CD4-positive, alpha-beta T cell (primary cell): ENCODE results near the gene ARPP19. TPM values are rescaled to one million over a fixed set of nuclear protein-coding genes. Genes with fewer than 3 reads are reported as not detected.

Source experiments
- ATAC-seq: fragments of 200-7000 bp; cut with Tn5 transposase; one replicate; pipeline ENCODE4 v1.10.0; 2022; ENCODE audit warnings: mild to moderate bottlenecking; ENCODE audit not compliant: poor library complexity
- CTCF ChIA-PET: fragments of 350-600 bp; sonication (Branson Sonifier 250); formaldehyde crosslinking; loops from one replicate; lab custom pipeline; 2021; ENCODE audit warnings: antibody characterized with exemption, inconsistent platforms; lab: Charles Lee
- POLR2A ChIA-PET: fragments of 350-600 bp; sonication (Branson Sonifier 250); formaldehyde crosslinking; loops from one replicate; lab custom pipeline; 2021; ENCODE audit warnings: antibody characterized with exemption, inconsistent platforms; lab: Charles Lee
- DNase-seq, 14 experiments: peaks; one replicate each; pipeline ENCODE4 v3.0.0-alpha.2; 2013 to 2020; ENCODE audit warnings: mixed read lengths in 2 of 14
- H3K27ac ChIP-seq, 2 donors: one replicate each; pipeline versions ENCODE4 v1.5.1 to v1.7.0; 2013; ENCODE audit warnings: low read length in 2 of 2, low read depth in 1 of 2, mild to moderate bottlenecking in 1 of 2
- H3K27me3 ChIP-seq, 2 experiments: 1 replicate in 1 of 2; 2 replicates in 1 of 2; pipeline versions ENCODE4 v1.6.1 to v1.7.0; 2013; ENCODE audit warnings: low read length in 2 of 2, control low read depth in 1 of 2, mild to moderate bottlenecking in 1 of 2, moderate library complexity in 1 of 2; ENCODE audit not compliant: insufficient read depth in 2 of 2, control insufficient read depth in 1 of 2
- H3K36me3 ChIP-seq: one replicate; pipeline ENCODE4 v1.6.1; 2013; ENCODE audit warnings: low read length, control low read depth; ENCODE audit not compliant: insufficient read depth
- H3K4me1 ChIP-seq: one replicate; pipeline ENCODE4 v1.6.1; 2013; ENCODE audit warnings: low read length, control low read depth; ENCODE audit not compliant: insufficient read depth
- H3K4me3 ChIP-seq: one replicate; pipeline ENCODE4 v1.5.1; 2013; ENCODE audit warnings: mild to moderate bottlenecking, low read length, moderate library complexity
- H3K9me3 ChIP-seq, 2 experiments: 1 replicate in 1 of 2; 2 replicates in 1 of 2; pipeline versions ENCODE4 v1.6.1 to v1.7.0; 2013; ENCODE audit warnings: low read length in 2 of 2, mild to moderate bottlenecking in 2 of 2, control low read depth in 1 of 2, moderate library complexity in 1 of 2; ENCODE audit not compliant: control insufficient read depth in 1 of 2, insufficient read depth in 1 of 2
- H3K27ac Mint-ChIP-seq: one replicate; pipeline ENCODE4 v1.8.0; 2020; ENCODE audit warnings: mixed read lengths
- H3K27me3 Mint-ChIP-seq: one replicate; pipeline ENCODE4 v1.8.0; 2021; ENCODE audit warnings: mixed read lengths
- H3K36me3 Mint-ChIP-seq: one replicate; pipeline ENCODE4 v1.8.0; 2021; ENCODE audit warnings: low read depth, mixed read lengths
- H3K4me1 Mint-ChIP-seq: one replicate; pipeline ENCODE4 v1.8.0; 2021; ENCODE audit warnings: low read depth, mixed read lengths
- H3K4me3 Mint-ChIP-seq: one replicate; pipeline ENCODE4 v1.8.0; 2020; ENCODE audit warnings: mild to moderate bottlenecking, mixed read lengths
- H3K9me3 Mint-ChIP-seq: one replicate; pipeline ENCODE4 v1.8.0; 2020; ENCODE audit warnings: mixed read lengths
- intact Hi-C, 2 experiments: fragments of 100-400 bp; cut with DNase I in 1 of 2; cut with micrococcal nuclease in 1 of 2; formaldehyde crosslinking; loops; one replicate each; pipeline versions ENCODE4 v1.15.1 to v1.9.0; 2023 to 2025; cut with DNase I, micrococcal nuclease
- total RNA-seq, 174 experiments: library from RNA in 2 of 174; stranded (reverse) in 2 of 174; gene quantifications; one replicate each; pipeline ENCODE4 v1.2.3 and lab custom pipeline; 2021 to 2026
- TF ChIP-seq, protein P1 (sequence below): fragments of 200-600 bp; IDR thresholded peaks from one replicate; pipeline ENCODE4 v1.8.0; 2022; ENCODE audit warnings: antibody characterized with exemption, mild to moderate bottlenecking

ARPP19 gene
- total RNA-seq, 2 experiments from 2014 or later, result 134 to 146 TPM

GRCh38 chr15:52498706-52499105 lies 70.1 kb downstream of the ARPP19 start:
- Mint-ChIP-seq H3K27ac (no peak overlapping the region), H3K4me1 (peaks cover 37% of the 10 kb centered on the region), H3K9me3 (no peaks in the 10 kb centered on the region), H3K4me3 (no peak overlapping the region), H3K27me3 (no peaks in the 10 kb centered on the region), H3K36me3 (no peaks in the 10 kb centered on the region)
- DNase-seq (no peak), ATAC-seq (no peak)
- Histone ChIP-seq H3K9me3 (no peaks in the 10 kb centered on the region), H3K4me1 (peaks cover 7% of the 10 kb centered on the region), H3K27ac (no peak overlapping the region), H3K27me3 (no peaks in the 10 kb centered on the region), H3K36me3 (no peaks in the 10 kb centered on the region), H3K4me3 (no peak overlapping the region)
- TF ChIP-seq, protein P1, sequence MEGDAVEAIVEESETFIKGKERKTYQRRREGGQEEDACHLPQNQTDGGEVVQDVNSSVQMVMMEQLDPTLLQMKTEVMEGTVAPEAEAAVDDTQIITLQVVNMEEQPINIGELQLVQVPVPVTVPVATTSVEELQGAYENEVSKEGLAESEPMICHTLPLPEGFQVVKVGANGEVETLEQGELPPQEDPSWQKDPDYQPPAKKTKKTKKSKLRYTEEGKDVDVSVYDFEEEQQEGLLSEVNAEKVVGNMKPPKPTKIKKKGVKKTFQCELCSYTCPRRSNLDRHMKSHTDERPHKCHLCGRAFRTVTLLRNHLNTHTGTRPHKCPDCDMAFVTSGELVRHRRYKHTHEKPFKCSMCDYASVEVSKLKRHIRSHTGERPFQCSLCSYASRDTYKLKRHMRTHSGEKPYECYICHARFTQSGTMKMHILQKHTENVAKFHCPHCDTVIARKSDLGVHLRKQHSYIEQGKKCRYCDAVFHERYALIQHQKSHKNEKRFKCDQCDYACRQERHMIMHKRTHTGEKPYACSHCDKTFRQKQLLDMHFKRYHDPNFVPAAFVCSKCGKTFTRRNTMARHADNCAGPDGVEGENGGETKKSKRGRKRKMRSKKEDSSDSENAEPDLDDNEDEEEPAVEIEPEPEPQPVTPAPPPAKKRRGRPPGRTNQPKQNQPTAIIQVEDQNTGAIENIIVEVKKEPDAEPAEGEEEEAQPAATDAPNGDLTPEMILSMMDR, result no peak
- ChIA-PET CTCF (interaction anchor here (1.1 kb wide), 1 partner anchor 19 kb away, joined by 3 read pairs; no protein-coding TSS in a partner anchor), POLR2A (interaction anchor here (1.2 kb wide), 1 partner anchor 29 kb away, joined by 5 read pairs; the partner anchor contains the start of gene MYO5A)
- intact Hi-C loops, result no loop called here

Other genes starting within 250 kb of the ARPP19 start
- gene MYO5A, start 40.1 kb downstream of the ARPP19 start, total RNA-seq, result 10 to 100 TPM; 25.5 TPM
- gene ATOSA, start 110.4 kb upstream of the ARPP19 start, total RNA-seq, result 100 to 1,000 TPM; 137 TPM
- not detected for gene ONECUT1, start 221.3 kb upstream of the ARPP19 start, total RNA-seq